ACHN (cell line): Measurements from ENCODE around the gene GPR55.
"Not testable (repeated sequence)": the region's sequence is repeated elsewhere in the genome, so short reads cannot be mapped to it uniquely, and the experiment has no call there.

Experiments used
- DNase-seq: peaks from one replicate; pipeline ENCODE4 v3.0.0-alpha.2; 2015
- in situ Hi-C: cut with HindIII; loops from 2 replicates; pipeline ENCODE4 v1.10.0; 2017; ENCODE audit warnings: low sequenced_read_pairs, low pct_ligation_motif_present, low pct_unique_long_range_greater_than_20kb

GPR55 gene

DNA sequence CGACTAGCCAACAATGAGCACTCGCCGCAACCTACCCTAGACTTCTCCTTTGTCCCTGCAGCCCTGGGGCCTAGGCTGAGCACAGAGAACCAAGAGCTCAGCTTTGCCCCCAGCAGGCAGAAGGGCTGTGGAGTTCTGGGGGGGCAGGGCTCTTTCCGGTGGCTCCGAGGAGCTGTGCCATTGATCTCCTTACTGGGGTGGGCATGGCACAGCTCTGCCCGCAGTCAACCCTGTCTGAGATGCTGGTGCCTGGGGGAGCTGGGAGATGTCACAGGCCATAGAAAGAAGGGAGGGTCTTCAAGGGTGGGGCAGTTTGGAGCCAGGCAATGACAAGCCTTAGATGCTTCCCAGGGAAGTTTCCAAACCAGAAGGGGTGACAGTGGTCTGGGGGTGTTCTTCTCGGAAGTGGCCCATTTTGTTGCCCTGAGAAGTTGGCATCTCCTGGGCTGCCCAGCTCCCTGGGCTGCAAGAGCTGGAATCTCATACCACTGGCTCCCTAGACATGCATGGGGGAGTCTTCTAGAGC lies 14.1 kb upstream of the GPR55 start:
- DNase-seq: no peak
- in situ Hi-C loops: no loop called here

GRCh38 chr2:230938516-230939065 lies 13.5 kb upstream of the GPR55 start:
- in situ Hi-C loops: no loop called here
- no peak for DNase-seq

- in situ Hi-C loops: no loop called here
- DNase-seq: no peak
These were observed 13.1 kb upstream of the GPR55 start for GRCh38 chr2:230938098-230938497.

DNA sequence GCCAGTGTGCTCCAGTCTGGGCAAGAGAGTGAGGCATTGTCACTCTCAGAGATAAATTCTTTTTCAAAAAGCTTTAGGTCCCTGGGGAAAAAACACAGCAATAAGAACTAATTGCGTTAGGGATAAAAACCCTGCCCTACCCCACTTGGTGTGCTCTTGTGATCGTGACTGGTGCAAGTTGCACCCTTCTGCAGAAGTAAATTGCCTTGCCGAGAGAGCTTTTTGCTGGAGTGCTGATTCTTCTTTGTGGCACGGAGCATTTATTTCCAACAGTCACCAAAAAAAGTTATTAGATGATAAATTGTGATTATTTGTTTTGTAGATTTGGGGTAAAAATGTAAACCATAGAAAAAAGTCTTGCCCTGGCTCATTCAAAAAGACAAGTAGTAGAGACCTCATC lies 12.3 kb upstream of the GPR55 start:
- in situ Hi-C loops: no loop called here
- no peak for DNase-seq

DNA sequence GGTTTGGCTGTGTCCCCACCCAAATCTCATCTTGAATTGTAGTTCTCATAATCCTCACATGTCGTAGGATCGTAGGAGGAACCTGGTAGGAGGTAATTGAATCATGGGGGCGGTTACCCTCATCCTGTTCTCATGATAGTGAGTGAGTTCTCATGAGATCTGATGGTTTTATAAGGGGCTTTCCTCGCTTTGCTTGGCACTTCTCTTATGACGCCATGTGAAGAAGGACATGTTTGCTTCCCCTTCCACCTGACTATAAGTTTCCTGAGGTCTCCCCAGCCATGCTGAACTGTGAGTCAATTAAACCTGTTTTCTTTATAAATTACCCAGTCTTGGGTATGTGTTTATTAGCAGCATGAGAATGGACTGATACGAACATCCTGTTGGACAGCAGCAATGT lies 11.2 kb upstream of the GPR55 start:
- in situ Hi-C loops: not testable (repeated sequence)

DNA sequence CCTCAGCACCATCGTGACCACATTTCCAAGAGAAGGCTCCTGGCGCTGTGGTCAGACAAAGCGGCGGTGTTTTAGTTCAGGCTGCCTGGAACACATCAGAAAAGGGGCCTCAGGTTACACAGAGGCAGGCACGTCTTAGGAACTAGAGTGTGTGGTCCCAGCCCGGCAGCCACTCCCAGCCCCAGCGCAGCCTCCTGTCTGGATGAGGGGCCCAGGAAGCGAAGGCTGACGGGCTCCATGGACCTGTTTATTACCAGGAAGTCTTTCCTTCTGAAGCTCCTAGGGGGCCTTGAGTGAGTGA lies 10.0 kb upstream of the GPR55 start:
- no peak for DNase-seq
- in situ Hi-C loops: no loop called here

More for the DNA sequence above, 11.2 kb upstream of the GPR55 start:
- not testable (repeated sequence) for DNase-seq

- in situ Hi-C loops: no loop called here
- no peak for DNase-seq
These were observed 9.4 kb upstream of the GPR55 start for GRCh38 chr2:230934231-230935129.

- in situ Hi-C loops: no loop called here
These were observed 8.6 kb upstream of the GPR55 start for GRCh38 chr2:230933521-230934180.

DNA sequence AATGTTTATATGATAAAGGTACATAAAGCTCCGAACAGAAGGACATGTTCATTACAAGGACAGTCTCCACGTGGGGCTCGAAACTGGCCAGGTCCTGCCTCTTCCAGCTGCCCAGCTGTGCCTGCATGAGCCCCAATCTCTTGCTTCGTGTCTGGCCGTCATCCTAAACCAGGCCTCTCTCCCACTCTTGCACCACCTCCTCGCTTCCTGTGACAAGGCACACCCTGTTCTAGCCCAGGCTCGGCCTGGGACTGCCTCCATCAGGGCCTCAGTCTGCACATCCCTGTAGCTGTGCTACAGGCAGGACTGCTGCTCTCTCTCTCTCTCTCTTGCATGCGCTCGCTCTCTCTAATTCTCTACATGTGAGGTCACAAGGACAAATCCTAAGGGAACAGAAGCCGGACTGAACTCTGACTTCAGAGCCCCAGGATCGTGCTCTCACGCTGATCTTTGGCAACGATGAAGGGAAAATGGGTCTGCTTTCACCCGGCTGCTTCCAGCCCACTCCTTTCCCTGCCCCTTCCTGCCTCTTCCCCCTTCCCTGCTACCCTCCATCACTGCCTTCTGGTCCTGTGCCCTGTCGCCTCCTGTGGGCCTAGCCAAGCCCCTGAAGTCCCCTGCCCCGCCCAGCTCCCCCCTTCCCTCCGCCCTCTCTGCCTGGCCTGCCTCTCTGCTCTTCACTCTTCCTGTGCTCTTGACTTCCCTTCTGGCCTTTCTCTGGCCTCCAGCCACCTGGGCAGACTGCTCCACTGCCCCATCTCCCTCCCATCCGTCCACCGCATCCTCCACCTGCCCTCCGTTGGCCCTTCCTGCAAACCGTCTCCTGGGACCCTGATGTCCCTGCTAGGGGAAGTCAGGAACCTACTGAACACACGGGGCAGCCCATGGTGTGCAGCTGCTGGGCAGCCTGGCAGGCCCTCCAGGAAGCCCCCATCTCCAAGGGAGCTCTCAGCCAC lies 7.8 kb upstream of the GPR55 start:
- DNase-seq: no peak
- in situ Hi-C loops: no loop called here

More at GRCh38 chr2:230933521-230934180, 8.6 kb upstream of the GPR55 start:
- no peak for DNase-seq

DNA sequence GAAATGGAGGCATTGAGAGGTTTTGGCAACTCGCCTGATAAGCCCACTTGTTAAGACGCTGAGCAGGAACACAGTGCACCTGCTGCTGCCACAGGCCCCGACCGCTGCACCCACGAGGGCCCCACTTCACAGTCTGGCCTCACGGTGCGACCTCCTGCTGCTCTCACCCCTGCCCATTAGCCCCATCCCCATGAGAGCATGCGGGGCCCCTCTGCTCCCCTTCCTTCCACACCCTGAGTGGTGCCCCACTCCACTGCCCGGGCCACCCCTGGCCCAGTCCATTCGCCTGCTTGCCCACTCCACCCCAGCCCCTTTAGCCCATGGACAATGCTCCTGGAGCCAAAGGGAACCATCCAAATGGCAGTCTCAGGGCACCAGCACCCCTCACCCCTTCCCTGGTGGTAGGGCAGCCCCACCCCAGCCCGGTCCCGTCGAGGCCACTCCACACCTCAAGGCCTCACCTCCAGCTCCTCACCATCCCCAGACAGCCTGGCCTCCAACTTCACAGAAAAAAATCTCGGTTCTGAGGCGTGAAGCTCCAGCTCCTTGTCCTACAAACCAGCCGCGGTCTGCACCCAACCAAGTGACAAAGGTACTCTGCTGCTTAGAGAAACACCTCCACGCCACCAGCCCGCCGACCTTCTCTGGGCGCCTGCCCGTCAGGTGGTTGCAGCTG lies 6.7 kb upstream of the GPR55 start:
- in situ Hi-C loops: no loop called here
- no peak for DNase-seq

- no peak for DNase-seq
- in situ Hi-C loops: no loop called here
These were observed 6.0 kb upstream of the GPR55 start for GRCh38 chr2:230930928-230931555.

GRCh38 chr2:230930149-230930780 lies 5.2 kb upstream of the GPR55 start:
- no peak for DNase-seq
- in situ Hi-C loops: no loop called here

DNA sequence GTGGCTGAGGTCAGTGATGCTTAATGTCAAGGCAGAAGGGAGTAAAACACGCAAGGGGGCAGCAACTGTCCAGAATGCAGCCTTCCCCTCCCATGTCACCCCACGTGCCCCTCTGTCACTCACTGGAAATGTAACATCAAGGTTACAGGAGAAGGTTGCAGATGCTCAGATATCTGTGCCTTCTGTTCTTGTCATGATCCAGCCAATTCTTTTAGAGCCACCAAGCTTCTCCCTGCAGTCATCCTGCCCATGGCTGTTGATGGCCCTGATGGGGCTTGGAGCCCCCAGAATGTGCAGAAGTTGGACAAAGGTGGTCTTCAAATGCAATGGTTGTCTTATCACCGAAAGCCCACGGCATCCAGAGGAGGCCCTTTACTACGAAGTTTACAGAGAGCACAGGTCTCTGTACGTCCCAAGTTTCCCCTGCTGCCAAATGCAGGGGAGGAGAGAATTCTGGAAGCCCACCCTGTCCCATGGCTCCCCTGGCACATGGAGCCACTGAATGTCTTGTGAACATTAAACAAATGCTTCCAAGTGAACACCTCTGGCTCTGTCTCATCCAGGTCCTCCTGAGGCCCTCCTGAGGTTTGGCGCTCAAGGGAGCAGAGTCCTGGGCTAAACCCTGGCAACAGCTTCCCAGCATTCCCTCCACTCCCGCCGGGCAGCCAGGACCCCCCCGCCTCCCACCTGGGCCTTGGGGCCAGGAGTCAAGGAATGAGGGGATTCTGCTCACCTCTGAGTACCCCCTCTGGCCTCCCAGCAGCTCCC lies 4.5 kb upstream of the GPR55 start:
- no peak for DNase-seq
- in situ Hi-C loops: no loop called here

DNA sequence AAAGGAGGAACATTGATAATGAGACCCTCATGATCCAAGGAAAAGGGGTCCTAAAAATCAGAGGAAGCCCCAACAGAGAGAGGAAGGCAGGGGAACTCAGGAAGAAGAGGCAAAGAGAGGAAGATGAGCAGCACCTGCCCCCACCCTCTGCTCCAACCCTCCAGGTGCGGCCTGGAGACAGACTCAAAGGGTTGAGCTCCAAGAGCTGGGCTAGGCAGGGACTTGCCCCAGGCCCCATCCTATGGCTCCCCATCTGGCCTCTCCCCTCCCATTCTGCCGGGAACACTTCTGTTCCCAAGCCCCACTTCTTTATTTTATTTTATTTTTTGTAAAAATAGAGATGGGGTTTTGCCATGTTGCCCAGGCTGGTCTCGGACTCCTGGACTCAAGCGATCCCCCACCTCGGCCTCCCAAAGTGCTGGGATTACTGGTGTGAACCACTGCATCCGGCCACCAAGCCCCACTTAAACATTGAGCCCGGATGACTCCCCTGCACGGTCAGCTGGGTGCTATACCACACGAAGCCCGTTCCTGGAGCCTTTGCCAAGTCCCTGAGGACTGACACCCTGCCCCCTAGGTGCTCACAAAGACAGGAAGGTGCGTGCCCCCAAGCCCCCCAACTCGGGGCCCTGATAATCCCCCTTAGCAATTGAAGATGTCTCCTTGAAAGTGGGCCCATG lies 3.8 kb upstream of the GPR55 start:
- in situ Hi-C loops: no loop called here
- DNase-seq: no peak

- no peak for DNase-seq
- in situ Hi-C loops: no loop called here
These were observed 2.8 kb upstream of the GPR55 start for GRCh38 chr2:230927711-230928341.
